SK-N-SH treated with all-trans-retinoic acid at 6 μM for 48 hours (cell line): ENCODE data around the gene CIITA.

Experiments used
- ARNTL ChIP-seq: fragments of 450-650 bp; formaldehyde crosslinking; IDR thresholded peaks from 2 replicates; pipeline ENCODE4 v1.5.0; 2020; ENCODE audit warnings: low read depth, mild to moderate bottlenecking, moderate library complexity, borderline replicate concordance
- CREB5 ChIP-seq: fragments of 250-450 bp; sonication (Bioruptor Pico); IDR thresholded peaks from 2 replicates; pipeline ENCODE4 v1.5.1; 2020; ENCODE audit warnings: low read depth, mild to moderate bottlenecking, moderate library complexity
- ESRRG ChIP-seq: fragments of 250-450 bp; sonication (Bioruptor Pico); IDR thresholded peaks from 2 replicates; pipeline ENCODE4 v1.6.1; 2021; ENCODE audit warnings: mild to moderate bottlenecking
- GLIS3 ChIP-seq: fragments of 250-450 bp; sonication (Bioruptor Pico); IDR thresholded peaks from 2 replicates; pipeline ENCODE4 v1.5.0; 2020; ENCODE audit warnings: mild to moderate bottlenecking, moderate library complexity
- OSR1 ChIP-seq: fragments of 250-450 bp; sonication (Bioruptor Pico); IDR thresholded peaks from 2 replicates; pipeline ENCODE4 v1.8.0; 2022; ENCODE audit warnings: moderate library complexity, mild to moderate bottlenecking, inconsistent platforms
- PATZ1 ChIP-seq: fragments of 250-450 bp; sonication (Bioruptor Pico); IDR thresholded peaks from 2 replicates; pipeline ENCODE4 v1.8.0; 2020; ENCODE audit warnings: mild to moderate bottlenecking, moderate library complexity, borderline replicate concordance
- RARB ChIP-seq: fragments of 250-450 bp; sonication (Bioruptor Pico); IDR thresholded peaks from 2 replicates; pipeline ENCODE4 v1.8.0; 2021; ENCODE audit warnings: mild to moderate bottlenecking, moderate library complexity
- TCF4 ChIP-seq: fragments of 250-450 bp; sonication (Bioruptor Pico); IDR thresholded peaks from 2 replicates; pipeline ENCODE4 v1.8.0; 2021; ENCODE audit warnings: mild to moderate bottlenecking, moderate library complexity, borderline replicate concordance
- TOX ChIP-seq: fragments of 250-450 bp; sonication (Bioruptor Pico); IDR thresholded peaks from 2 replicates; pipeline ENCODE4 v1.8.0; 2021; ENCODE audit warnings: mild to moderate bottlenecking, moderate library complexity, borderline replicate concordance
- ZC3H10 ChIP-seq: fragments of 250-450 bp; sonication (Bioruptor Pico); IDR thresholded peaks from 2 replicates; pipeline ENCODE4 v1.5.1; 2021; ENCODE audit warnings: mild to moderate bottlenecking, moderate library complexity
- ZFP30 ChIP-seq: fragments of 450-650 bp; formaldehyde crosslinking; IDR thresholded peaks from 2 replicates; pipeline ENCODE4 v1.5.0; 2022; ENCODE audit warnings: mild to moderate bottlenecking, moderate library complexity
- ZNF70 ChIP-seq: fragments of 450-650 bp; formaldehyde crosslinking; IDR thresholded peaks from 2 replicates; pipeline ENCODE4 v1.5.0; 2020; ENCODE audit warnings: mild to moderate bottlenecking, moderate library complexity
- ZNF8 ChIP-seq: fragments of 450-650 bp; formaldehyde crosslinking; IDR thresholded peaks from 2 replicates; pipeline ENCODE4 v1.5.0; 2020; ENCODE audit warnings: mild to moderate bottlenecking, moderate library complexity
- TF ChIP-seq, protein P1 (sequence below): fragments of 250-450 bp; sonication (Bioruptor Pico); IDR thresholded peaks from 2 replicates; pipeline ENCODE4 v1.5.0; 2020; ENCODE audit warnings: mild to moderate bottlenecking, moderate library complexity

DNA sequence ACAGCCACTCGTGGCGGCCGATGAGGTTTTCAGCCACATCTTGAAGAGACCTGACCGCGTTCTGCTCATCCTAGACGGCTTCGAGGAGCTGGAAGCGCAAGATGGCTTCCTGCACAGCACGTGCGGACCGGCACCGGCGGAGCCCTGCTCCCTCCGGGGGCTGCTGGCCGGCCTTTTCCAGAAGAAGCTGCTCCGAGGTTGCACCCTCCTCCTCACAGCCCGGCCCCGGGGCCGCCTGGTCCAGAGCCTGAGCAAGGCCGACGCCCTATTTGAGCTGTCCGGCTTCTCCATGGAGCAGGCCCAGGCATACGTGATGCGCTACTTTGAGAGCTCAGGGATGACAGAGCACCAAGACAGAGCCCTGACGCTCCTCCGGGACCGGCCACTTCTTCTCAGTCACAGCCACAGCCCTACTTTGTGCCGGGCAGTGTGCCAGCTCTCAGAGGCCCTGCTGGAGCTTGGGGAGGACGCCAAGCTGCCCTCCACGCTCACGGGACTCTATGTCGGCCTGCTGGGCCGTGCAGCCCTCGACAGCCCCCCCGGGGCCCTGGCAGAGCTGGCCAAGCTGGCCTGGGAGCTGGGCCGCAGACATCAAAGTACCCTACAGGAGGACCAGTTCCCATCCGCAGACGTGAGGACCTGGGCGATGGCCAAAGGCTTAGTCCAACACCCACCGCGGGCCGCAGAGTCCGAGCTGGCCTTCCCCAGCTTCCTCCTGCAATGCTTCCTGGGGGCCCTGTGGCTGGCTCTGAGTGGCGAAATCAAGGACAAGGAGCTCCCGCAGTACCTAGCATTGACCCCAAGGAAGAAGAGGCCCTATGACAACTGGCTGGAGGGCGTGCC, 30.1 kb downstream of the CIITA start:
- TF ChIP-seq ESRRG (CRISPR knock-in tag) (no peak), ZFP30 (CRISPR knock-in tag) (no peak), ZNF70 (CRISPR knock-in tag) (no peak), ZC3H10 (CRISPR knock-in tag) (no peak), PATZ1 (CRISPR knock-in tag) (no peak), RARB (CRISPR knock-in tag) (no peak), TCF4 (CRISPR knock-in tag) (no peak), CREB5 (CRISPR knock-in tag) (no peak), GLIS3 (CRISPR knock-in tag) (no peak), ARNTL (no peak), TOX (CRISPR knock-in tag) (no peak), ZNF8 (CRISPR knock-in tag) (no peak), OSR1 (CRISPR knock-in tag) (no peak)
- TF ChIP-seq, protein P1, sequence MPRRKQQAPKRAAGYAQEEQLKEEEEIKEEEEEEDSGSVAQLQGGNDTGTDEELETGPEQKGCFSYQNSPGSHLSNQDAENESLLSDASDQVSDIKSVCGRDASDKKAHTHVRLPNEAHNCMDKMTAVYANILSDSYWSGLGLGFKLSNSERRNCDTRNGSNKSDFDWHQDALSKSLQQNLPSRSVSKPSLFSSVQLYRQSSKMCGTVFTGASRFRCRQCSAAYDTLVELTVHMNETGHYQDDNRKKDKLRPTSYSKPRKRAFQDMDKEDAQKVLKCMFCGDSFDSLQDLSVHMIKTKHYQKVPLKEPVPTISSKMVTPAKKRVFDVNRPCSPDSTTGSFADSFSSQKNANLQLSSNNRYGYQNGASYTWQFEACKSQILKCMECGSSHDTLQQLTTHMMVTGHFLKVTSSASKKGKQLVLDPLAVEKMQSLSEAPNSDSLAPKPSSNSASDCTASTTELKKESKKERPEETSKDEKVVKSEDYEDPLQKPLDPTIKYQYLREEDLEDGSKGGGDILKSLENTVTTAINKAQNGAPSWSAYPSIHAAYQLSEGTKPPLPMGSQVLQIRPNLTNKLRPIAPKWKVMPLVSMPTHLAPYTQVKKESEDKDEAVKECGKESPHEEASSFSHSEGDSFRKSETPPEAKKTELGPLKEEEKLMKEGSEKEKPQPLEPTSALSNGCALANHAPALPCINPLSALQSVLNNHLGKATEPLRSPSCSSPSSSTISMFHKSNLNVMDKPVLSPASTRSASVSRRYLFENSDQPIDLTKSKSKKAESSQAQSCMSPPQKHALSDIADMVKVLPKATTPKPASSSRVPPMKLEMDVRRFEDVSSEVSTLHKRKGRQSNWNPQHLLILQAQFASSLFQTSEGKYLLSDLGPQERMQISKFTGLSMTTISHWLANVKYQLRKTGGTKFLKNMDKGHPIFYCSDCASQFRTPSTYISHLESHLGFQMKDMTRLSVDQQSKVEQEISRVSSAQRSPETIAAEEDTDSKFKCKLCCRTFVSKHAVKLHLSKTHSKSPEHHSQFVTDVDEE (CRISPR knock-in tag), result no peak
